AG10803 (cell line): ENCODE data around the gene TSKS.

ENCODE experiments used
- DNase-seq: peaks from one replicate; pipeline ENCODE4 v3.0.0; 2010; ENCODE audit warnings: low read depth
- H3K4me3 ChIP-seq: 2 replicates; pipeline ENCODE4 v1.5.1; 2011; ENCODE audit warnings: mild to moderate bottlenecking, low read length, control low read depth
- CTCF ChIP-seq: conservative IDR thresholded peaks from 2 replicates; pipeline ENCODE4 v1.5.1; 2011; ENCODE audit warnings: mild to moderate bottlenecking, low read length, control low read depth, inconsistent platforms

TSKS gene

GRCh38 chr19:49766007-49766929 is 3.2 kb upstream of the TSKS start:
- DNase-seq = peak; percentile 100
- peak overlapping the region; percentile 58 for H3K4me3 ChIP-seq
- no peak for TF ChIP-seq CTCF

GRCh38 chr19:49764341-49764740 is 1.2 kb upstream of the TSKS start:
- no peak for TF ChIP-seq CTCF

GRCh38 chr19:49761625-49762311 is 1.3 kb downstream of the TSKS start:
- peak; percentile 46 for TF ChIP-seq CTCF
- no peak overlapping the region for H3K4me3 ChIP-seq
- peak; percentile 67 for DNase-seq

More at GRCh38 chr19:49764341-49764740, 1.2 kb upstream of the TSKS start:
- DNase-seq = no peak
- H3K4me3 ChIP-seq = no peak overlapping the region

GRCh38 chr19:49761249-49761624 is 1.9 kb downstream of the TSKS start:
- DNase-seq = no peak
- H3K4me3 ChIP-seq = no peak overlapping the region
- TF ChIP-seq CTCF = no peak

- no peak overlapping the region for H3K4me3 ChIP-seq
- peak; percentile 61 for DNase-seq
- TF ChIP-seq CTCF = no peak
These were observed 4.8 kb downstream of the TSKS start for GRCh38 chr19:49758292-49758691.

GRCh38 chr19:49755956-49756355 is 7.2 kb downstream of the TSKS start:
- no peak for DNase-seq
- no peak for TF ChIP-seq CTCF
- no peak overlapping the region for H3K4me3 ChIP-seq
